A673 (cell line): ENCODE results near the gene TMEM43.

Source experiments
- EZH2 ChIP-seq: fragments of 200-600 bp; sonication (generic); IDR thresholded peaks from 2 replicates; pipeline ENCODE4 v1.6.1; 2017; ENCODE audit warnings: borderline replicate concordance, low read depth, mild to moderate bottlenecking, mixed read lengths, antibody characterized with exemption, low read length; ENCODE audit not compliant: poor library complexity, severe bottlenecking
- TF ChIP-seq, protein P1 (sequence below): fragments of 300-800, 200-600 bp; sonication (generic); conservative IDR thresholded peaks from 2 replicates; pipeline ENCODE4 v1.5.1; 2017; ENCODE audit warnings: low read depth, mild to moderate bottlenecking, antibody characterized with exemption, low read length, moderate library complexity, mixed read lengths

DNA sequence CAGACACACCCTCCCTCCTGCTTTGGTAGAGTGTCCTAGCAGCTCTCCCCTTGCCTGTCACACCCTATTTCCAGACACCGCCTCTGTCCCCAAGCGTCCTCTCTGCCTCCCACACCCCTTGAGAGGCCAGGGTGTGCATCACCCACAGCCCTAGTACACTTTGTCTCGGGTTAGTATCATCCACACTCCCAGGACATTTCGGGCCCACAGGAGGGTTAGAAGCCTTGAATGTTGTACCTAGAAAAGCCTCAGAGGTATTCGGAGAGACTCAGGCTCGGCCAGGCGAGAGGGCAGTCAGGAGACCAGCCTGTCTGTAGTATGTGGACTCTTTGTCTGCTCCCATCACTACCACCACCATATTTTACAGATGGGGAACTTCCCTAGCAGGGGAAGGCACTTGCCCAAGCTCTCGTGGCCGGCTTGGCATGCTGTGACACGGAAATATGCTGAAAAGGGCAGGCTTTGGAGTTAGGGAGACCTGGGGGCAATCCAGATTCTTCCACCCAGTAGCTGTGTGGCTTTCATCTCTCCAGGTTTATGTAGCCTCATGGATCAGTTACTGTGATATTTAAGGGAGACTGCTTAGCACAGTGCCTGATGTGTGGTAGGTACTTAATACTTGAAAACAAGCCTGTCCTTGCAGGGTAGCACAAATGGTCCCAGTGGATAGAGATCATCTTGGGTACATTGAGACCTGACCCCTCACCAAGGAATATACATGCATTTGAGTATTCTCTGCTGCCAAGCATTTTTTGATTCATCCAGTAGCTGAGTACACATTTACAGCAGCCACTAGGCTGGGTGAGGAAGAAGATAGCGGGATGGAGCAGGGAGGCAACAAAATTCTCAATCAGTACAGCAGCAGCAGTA, 1.4 kb downstream of the TMEM43 start:
- TF ChIP-seq EZH2: no peak
- TF ChIP-seq, protein P1, sequence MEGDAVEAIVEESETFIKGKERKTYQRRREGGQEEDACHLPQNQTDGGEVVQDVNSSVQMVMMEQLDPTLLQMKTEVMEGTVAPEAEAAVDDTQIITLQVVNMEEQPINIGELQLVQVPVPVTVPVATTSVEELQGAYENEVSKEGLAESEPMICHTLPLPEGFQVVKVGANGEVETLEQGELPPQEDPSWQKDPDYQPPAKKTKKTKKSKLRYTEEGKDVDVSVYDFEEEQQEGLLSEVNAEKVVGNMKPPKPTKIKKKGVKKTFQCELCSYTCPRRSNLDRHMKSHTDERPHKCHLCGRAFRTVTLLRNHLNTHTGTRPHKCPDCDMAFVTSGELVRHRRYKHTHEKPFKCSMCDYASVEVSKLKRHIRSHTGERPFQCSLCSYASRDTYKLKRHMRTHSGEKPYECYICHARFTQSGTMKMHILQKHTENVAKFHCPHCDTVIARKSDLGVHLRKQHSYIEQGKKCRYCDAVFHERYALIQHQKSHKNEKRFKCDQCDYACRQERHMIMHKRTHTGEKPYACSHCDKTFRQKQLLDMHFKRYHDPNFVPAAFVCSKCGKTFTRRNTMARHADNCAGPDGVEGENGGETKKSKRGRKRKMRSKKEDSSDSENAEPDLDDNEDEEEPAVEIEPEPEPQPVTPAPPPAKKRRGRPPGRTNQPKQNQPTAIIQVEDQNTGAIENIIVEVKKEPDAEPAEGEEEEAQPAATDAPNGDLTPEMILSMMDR: no peak
